Parathyroid adenoma (tissue), 2 donors: ENCODE measurements around the gene FAAP100.

Experiments used
- H2AFZ ChIP-seq: fragments of 300-600 bp; sonication (generic); one replicate; pipeline ENCODE4 v1.7.0; 2017; ENCODE audit warnings: antibody characterized with exemption, mild to moderate bottlenecking
- H3K27ac ChIP-seq: fragments of 300-600 bp; sonication (generic); one replicate; pipeline ENCODE4 v1.7.0; 2017
- H3K27me3 ChIP-seq: fragments of 300-600 bp; sonication (generic); one replicate; pipeline ENCODE4 v1.7.0; 2017; ENCODE audit warnings: low read length; ENCODE audit not compliant: control insufficient read depth, insufficient read depth
- H3K36me3 ChIP-seq: fragments of 300-600 bp; sonication (generic); one replicate; pipeline ENCODE4 v1.7.0; 2017; ENCODE audit warnings: low read length; ENCODE audit not compliant: control insufficient read depth, insufficient read depth
- H3K4me1 ChIP-seq: fragments of 300-600 bp; sonication (generic); one replicate; pipeline ENCODE4 v1.7.0; 2017; ENCODE audit warnings: control low read depth
- H3K4me2 ChIP-seq: fragments of 300-600 bp; sonication (generic); one replicate; pipeline ENCODE4 v1.7.0; 2017; ENCODE audit warnings: low read length
- H3K4me3 ChIP-seq: fragments of 300-600 bp; sonication (generic); one replicate; pipeline ENCODE4 v1.7.0; 2017; ENCODE audit warnings: low read depth, low read length
- H3K79me2 ChIP-seq: fragments of 300-600 bp; sonication (generic); one replicate; pipeline ENCODE4 v1.7.0; 2017; ENCODE audit warnings: control low read depth
- H3K9ac ChIP-seq: fragments of 300-600 bp; sonication (generic); one replicate; pipeline ENCODE4 v1.7.0; 2017; ENCODE audit warnings: mild to moderate bottlenecking
- H3K9me3 ChIP-seq: fragments of 300-600 bp; sonication (generic); one replicate; pipeline ENCODE4 v1.7.0; 2017; ENCODE audit warnings: low read length; ENCODE audit not compliant: control insufficient read depth
- TF ChIP-seq, protein P1 (sequence below): fragments of 300-600 bp; sonication (generic); IDR thresholded peaks from one replicate; pipeline ENCODE4 v1.7.0; 2017; ENCODE audit warnings: antibody characterized with exemption, mild to moderate bottlenecking
- donor health status: primary hyperparathyroidism.

The FAAP100 gene

DNA sequence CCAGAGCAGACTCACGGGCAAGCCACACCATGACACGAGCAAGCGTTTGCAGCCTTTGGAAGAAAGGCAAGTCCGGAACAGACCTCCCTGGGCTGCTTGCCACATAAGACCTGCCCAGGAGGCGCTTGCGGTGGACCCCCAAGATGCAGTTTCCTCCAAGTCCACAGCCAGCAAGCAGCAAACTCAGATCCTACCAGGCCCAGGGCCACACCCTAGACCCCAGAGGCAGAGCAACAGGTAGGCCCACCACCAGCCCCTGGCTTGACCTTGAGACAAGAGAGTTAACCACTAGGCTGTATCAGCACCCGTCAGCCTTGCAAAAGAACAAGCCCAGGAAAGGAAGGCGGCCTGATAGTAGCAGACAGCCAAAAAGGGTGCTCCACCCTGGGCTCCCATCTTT is 2.3 kb downstream of the FAAP100 start:
- H3K79me2 ChIP-seq = no peaks in the 10 kb centered on the region
- no peaks in the 10 kb centered on the region for H3K9me3 ChIP-seq
- no peak overlapping the region for H3K4me2 ChIP-seq
- no peak overlapping the region for H3K9ac ChIP-seq
- H3K4me1 ChIP-seq = no peaks in the 10 kb centered on the region
- no peak overlapping the region for H3K27ac ChIP-seq
- no peaks in the 10 kb centered on the region for H3K36me3 ChIP-seq
- H3K27me3 ChIP-seq = no peaks in the 10 kb centered on the region
- no peak overlapping the region for H2AFZ ChIP-seq
- no peak overlapping the region for H3K4me3 ChIP-seq
- TF ChIP-seq, protein P1, sequence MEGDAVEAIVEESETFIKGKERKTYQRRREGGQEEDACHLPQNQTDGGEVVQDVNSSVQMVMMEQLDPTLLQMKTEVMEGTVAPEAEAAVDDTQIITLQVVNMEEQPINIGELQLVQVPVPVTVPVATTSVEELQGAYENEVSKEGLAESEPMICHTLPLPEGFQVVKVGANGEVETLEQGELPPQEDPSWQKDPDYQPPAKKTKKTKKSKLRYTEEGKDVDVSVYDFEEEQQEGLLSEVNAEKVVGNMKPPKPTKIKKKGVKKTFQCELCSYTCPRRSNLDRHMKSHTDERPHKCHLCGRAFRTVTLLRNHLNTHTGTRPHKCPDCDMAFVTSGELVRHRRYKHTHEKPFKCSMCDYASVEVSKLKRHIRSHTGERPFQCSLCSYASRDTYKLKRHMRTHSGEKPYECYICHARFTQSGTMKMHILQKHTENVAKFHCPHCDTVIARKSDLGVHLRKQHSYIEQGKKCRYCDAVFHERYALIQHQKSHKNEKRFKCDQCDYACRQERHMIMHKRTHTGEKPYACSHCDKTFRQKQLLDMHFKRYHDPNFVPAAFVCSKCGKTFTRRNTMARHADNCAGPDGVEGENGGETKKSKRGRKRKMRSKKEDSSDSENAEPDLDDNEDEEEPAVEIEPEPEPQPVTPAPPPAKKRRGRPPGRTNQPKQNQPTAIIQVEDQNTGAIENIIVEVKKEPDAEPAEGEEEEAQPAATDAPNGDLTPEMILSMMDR = no peak

DNA sequence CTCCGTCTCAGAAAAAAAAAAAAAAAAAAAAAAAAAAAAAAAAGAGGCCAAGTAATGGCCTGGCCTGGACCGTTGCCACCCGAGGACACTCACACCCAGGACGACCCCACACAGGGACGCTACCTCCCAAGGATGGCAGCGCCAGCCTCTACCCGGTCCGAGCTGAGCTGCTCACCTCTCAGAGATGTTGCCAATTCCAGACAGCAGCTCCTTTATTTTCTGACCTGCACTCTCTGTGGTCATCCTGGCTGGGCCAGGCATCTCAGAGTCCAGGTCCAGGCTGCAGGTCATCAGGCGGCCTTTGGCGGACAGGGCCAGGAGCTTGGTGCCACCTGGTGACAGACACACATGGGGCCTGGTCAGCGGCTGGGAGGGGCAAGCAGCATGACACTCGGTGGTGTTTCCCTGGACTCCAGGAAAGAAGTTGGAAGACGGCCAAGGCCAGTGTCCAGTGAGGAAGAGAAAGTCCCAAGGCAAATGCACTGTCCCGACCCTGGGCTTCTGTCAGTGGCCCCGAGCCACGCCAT is 3.1 kb downstream of the FAAP100 start:
- no peaks in the 10 kb centered on the region for H3K4me1 ChIP-seq
- H3K27me3 ChIP-seq = no peaks in the 10 kb centered on the region
- H3K4me3 ChIP-seq = no peak overlapping the region
- no peak overlapping the region for H3K4me2 ChIP-seq
- H3K79me2 ChIP-seq = no peaks in the 10 kb centered on the region
- no peaks in the 10 kb centered on the region for H3K36me3 ChIP-seq
- H2AFZ ChIP-seq = no peak overlapping the region
- no peak overlapping the region for H3K9ac ChIP-seq
- TF ChIP-seq, protein P1 = no peak
- no peaks in the 10 kb centered on the region for H3K9me3 ChIP-seq
- H3K27ac ChIP-seq = no peak overlapping the region

GRCh38 chr17:81547614-81547982 is 4.6 kb downstream of the FAAP100 start:
- H3K4me3 ChIP-seq = no peak overlapping the region
- H3K4me1 ChIP-seq = no peaks in the 10 kb centered on the region
- no peaks in the 10 kb centered on the region for H3K79me2 ChIP-seq
- no peak overlapping the region for H3K27ac ChIP-seq
- H3K9me3 ChIP-seq = no peaks in the 10 kb centered on the region
- H2AFZ ChIP-seq = no peak overlapping the region
- H3K27me3 ChIP-seq = no peaks in the 10 kb centered on the region
- H3K36me3 ChIP-seq = no peaks in the 10 kb centered on the region
- H3K9ac ChIP-seq = no peak overlapping the region
- no peak overlapping the region for H3K4me2 ChIP-seq
- TF ChIP-seq, protein P1 = no peak

DNA sequence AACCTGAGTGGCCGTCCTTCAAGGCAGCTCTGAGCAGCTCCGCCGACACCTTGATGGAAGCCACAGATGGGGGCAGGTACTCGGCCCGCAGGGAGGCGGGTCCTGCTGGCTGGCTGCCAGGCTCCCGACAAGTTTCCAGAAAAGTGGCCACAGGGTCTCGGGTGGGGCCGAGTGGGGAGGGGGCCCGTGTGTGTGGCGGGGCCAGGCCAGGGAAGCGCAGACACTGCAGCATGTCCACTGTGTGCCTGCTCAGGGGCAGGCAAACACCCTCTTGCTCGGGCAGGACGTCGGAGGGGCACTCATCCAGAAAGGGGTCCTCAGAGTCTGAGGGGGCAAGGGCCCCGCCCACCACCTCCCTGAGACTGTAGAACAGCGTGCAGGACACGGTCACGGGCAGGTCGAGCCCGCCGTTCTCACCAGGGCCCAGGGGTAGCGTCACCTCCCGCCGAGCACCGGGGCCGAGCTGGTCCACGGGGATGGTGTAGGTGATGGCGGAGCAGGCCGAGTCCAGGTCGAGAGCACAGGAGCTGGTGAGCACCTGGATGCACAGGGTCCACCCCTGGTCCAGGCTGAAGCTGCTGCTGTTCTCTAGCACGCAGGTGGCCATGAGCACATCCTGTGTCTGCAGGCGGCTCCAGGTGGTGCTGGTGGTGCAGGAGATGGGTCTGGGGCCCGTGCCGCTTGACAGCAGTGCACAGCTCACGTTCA is 5.1 kb downstream of the FAAP100 start:
- H3K9me3 ChIP-seq = no peaks in the 10 kb centered on the region
- H3K27ac ChIP-seq = no peak overlapping the region
- H3K9ac ChIP-seq = no peak overlapping the region
- H3K4me3 ChIP-seq = no peak overlapping the region
- H3K79me2 ChIP-seq = no peaks in the 10 kb centered on the region
- no peaks in the 10 kb centered on the region for H3K36me3 ChIP-seq
- TF ChIP-seq, protein P1 = no peak
- no peak overlapping the region for H2AFZ ChIP-seq
- no peaks in the 10 kb centered on the region for H3K4me1 ChIP-seq
- no peaks in the 10 kb centered on the region for H3K27me3 ChIP-seq
- no peak overlapping the region for H3K4me2 ChIP-seq
